22Rv1 (cell line): ENCODE data around the gene TRNP1.
A peak's percentile ranks its signal among the peaks of the same experiment; 100 is the strongest.

Experiments used
- H3K27ac ChIP-seq: fragments of 450-650 bp; 2 replicates; pipeline ENCODE4 v1.5.1; 2017
- CTCF ChIP-seq: fragments of 450-650 bp; IDR thresholded peaks from 2 replicates; pipeline ENCODE4 v1.5.1; 2017; ENCODE audit warnings: mild to moderate bottlenecking
- ZFX ChIP-seq: fragments of 450-650 bp; IDR thresholded peaks from 2 replicates; pipeline ENCODE4 v1.6.1; 2017; ENCODE audit warnings: antibody characterized with exemption, borderline replicate concordance

TRNP1 gene

GRCh38 chr1:27025718-27026117, 32.2 kb downstream of the TRNP1 start:
- TF ChIP-seq CTCF = no peak
- no peak for TF ChIP-seq ZFX
- no peak overlapping the region for H3K27ac ChIP-seq

GRCh38 chr1:27026621-27027574, 33.4 kb downstream of the TRNP1 start:
- TF ChIP-seq ZFX (no peak), CTCF (no peak)
- peak overlapping the region; percentile 86 for H3K27ac ChIP-seq

GRCh38 chr1:27027575-27028250, 34.2 kb downstream of the TRNP1 start:
- peak overlapping the region; percentile 86 for H3K27ac ChIP-seq
- TF ChIP-seq ZFX = no peak
- no peak for TF ChIP-seq CTCF

GRCh38 chr1:27029517-27029916, 36.0 kb downstream of the TRNP1 start:
- H3K27ac ChIP-seq = no peak overlapping the region
- TF ChIP-seq CTCF = no peak
- TF ChIP-seq ZFX = no peak

- TF ChIP-seq CTCF = no peak
- TF ChIP-seq ZFX = no peak
- H3K27ac ChIP-seq = no peak overlapping the region
Observed at GRCh38 chr1:27031235-27032118, 38.0 kb downstream of the TRNP1 start.

GRCh38 chr1:27032119-27032461, 38.6 kb downstream of the TRNP1 start:
- TF ChIP-seq CTCF (no peak), ZFX (no peak)
- H3K27ac ChIP-seq = no peak overlapping the region
